HG02571 (cell line): Measurements from ENCODE around the gene METTL1.
"Not testable (repeated sequence)": the region's sequence is repeated elsewhere in the genome, so short reads cannot be mapped to it uniquely, and the experiment has no call there.

Source experiments
- ATAC-seq: cut with Tn5 transposase; IDR thresholded peaks from one replicate; pipeline ENCODE4 v1.9.1; 2021; ENCODE audit warnings: mild to moderate bottlenecking, moderate library complexity; ENCODE audit not compliant: unreplicated experiment

METTL1 gene

GRCh38 chr12:57797933-57798332 lies 26.0 kb upstream of the METTL1 start:
- no peak for ATAC-seq

- ATAC-seq: no peak
These were observed 25.1 kb upstream of the METTL1 start for GRCh38 chr12:57796996-57797395.

DNA sequence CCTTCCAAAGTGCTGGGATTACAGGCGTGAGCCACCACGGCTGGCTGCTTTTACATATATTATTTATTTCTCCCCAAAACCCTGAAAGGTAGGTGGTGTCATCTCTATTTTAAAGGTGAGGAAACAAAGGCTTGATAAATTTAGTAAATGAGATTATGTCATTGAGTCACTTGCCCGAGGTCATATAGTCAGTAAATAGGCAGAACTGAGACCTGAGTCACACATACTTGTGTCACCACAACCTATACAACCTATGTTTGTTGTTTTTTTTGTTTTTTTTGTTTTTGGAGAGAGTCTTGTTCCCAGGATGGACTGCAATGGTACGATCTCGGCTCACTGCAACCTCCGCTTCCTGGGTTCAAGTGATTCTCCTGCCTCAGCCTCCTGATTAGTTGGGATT lies 23.4 kb upstream of the METTL1 start:
- no peak for ATAC-seq

DNA sequence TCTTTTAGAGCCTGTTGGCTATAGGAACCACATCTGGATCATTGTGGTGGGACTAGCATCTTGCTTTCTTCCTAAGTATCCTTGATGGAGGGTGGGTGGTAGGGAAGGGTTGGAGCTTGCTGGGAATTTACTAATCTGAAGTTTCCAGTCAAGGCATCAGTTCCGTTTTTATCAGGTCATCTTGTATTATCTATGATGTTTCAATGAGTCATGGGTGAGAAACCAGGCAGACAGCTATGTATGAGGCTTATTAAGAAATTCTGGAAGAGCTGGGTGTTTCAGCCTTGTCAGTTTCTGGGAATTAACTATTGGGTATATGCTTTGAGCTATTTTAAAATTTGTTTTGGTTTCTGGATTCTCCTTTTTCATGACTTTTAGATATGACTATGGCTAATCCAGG lies 22.0 kb upstream of the METTL1 start:
- no peak for ATAC-seq

- ATAC-seq: no peak
These were observed 12.0 kb upstream of the METTL1 start for GRCh38 chr12:57783861-57784260.

DNA sequence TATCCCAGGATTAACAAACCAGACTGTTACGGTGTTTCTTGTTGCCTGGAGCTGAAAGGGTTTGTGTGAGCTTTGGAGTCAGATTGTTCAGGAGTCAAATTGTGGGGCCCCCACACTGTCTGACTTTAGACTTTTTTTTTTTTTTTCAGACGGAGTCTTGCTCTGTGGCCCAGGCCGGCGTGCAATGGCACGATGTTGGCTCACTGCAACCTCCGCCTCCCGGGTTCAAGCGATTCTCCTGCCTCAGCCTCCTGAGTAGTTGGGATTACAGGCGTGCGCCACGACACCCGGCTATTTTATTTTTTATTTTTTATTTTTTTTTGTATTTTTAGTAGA lies 11.5 kb upstream of the METTL1 start:
- ATAC-seq: no peak

GRCh38 chr12:57782608-57783465 lies 10.9 kb upstream of the METTL1 start, which contains the start of gene TSFM:
Gene TSFM, plus strand, starts transcription at chr12:57782787. Its CDS starts 15 bp downstream, at chr12:57782802.
- peak; percentile 80 for ATAC-seq

GRCh38 chr12:57782243-57782607 lies 10.3 kb upstream of the METTL1 start:
- no peak for ATAC-seq

DNA sequence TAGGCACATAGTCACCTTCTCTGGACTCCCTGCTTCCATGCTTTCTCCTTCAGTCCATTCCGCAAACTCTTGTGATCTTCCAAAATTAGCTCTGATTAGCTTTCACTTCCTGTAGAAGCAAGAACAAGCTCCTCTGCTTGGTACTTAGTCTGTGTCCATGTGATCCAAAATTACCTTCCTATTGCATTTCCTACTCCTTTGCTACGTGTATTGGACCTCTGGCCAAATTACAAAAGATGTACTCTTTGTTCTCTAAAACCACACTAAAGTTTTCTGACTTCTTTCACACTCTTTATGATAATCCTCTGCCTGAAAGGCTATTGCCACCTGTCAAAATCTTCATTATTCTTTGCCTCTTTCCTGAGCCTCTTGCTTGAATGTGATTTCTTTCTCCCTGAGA lies 9.9 kb upstream of the METTL1 start:
- no peak for ATAC-seq

GRCh38 chr12:57781244-57781643 lies 9.3 kb upstream of the METTL1 start:
- ATAC-seq: no peak

DNA sequence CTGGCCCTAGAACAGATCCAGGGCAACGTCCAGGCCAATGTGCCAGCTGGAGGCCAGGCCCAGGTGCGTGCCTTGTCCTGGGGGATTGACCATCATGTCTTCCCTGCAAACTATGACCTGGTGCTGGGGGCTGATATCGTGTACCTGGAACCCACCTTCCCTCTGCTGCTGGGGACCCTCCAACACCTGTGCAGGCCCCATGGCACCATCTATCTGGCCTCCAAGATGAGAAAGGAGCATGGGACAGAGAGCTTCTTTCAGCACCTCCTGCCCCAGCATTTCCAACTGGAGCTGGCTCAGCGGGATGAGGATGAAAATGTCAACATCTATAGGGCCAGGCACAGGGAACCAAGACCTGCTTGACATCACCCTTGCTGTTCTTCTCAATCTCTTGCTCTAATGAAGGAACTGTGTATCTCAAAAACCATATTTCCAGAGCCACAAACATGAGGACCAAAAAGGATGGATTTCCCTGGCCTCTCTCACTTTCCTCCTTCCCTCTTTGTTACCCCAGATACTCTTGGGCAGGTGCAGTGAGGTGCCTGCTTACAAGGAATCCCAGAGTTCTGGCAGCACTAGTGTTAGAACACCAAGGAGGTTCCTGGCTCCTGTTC lies 8.5 kb upstream of the METTL1 start:
- ATAC-seq: no peak

DNA sequence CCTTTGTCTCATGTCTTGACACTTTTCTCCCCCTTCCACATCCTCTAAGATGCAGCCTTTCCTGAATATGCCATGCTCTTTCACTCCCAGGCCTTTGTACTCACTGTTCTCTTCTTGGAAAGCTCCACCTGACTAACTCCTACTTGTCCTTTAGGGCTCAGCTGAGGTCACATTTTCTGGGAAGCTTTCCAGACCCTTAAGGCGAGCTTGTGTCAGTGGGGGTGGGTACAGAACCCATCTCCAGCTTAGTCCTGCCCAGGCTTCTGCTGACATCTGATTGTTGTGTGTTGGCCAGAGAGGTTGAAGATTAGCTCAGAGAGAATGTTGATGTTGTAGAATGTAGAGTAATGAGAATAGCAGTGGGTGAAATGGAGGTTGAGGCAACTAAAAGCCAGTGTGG lies 7.8 kb upstream of the METTL1 start:
- ATAC-seq: no peak

- ATAC-seq: no peak
These were observed 6.0 kb upstream of the METTL1 start for GRCh38 chr12:57777911-57778310.

- ATAC-seq: no peak
These were observed 5.5 kb upstream of the METTL1 start for GRCh38 chr12:57777367-57777766.

DNA sequence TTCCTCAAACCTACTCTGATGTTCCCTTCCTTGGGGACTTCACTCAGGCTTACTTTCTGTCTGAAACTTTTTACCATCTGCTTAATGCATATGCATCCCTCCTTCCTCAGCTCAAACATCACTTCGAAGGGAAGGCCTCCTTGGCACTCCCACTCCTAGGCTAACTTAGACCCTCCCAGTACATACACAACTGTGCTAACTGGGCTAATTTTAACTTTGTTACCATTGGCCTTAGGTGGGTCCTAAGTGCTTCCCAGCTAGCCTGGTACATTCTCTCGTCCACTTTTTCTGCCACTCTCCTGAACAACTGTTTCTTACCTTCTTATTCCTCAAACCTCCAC lies 4.3 kb upstream of the METTL1 start:
- ATAC-seq: no peak

DNA sequence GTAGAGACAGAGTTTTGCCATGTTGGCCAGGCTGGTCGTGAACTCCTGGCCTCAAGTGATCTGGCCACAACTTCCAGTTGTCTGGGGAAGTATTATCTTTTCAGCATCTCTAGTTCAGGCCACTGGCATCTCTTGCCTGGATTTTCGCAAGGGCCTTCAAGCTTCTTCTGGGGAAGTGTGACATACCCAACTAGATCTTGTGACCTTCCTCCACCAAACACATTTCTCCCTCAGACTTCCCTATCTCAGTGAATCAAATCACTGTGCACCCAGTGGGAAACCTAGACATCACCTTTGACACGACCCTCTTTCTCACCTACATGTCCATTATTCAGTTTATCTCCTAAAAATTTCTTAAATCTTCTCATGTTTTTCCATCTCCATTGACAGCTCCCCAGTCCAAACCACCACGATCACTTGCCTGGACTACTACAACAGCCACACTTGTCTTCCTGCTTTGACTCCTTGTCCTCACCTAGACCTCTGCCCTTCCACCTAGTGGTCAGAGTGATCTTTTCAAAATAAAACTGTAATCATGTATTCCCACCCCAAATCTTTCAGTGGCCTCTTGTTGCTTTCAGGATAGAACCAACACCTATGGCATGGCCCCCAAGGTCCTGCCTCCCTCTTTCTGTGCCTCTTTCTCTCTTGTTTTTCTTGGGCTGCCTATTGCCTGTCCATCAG lies 3.8 kb upstream of the METTL1 start:
- ATAC-seq: no peak

DNA sequence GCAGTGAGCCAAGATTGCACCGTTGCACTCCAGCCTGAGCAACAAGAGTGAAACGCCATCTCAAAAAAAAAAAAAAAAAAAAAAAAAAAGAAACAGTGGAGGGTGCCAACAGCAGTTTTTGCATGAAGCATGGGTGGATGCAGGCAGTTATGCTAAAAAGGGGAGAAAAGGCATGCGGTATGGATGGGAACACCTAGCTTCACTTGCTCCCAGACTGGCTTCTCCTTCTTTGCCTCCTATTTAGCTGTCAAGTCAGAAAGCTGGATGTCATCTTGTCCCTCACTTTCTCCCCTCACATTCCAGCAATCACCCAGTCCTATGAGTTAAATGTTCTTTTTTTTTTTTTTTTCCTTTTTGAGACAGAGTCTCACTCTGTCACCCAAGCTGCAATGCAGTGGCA lies 3.1 kb upstream of the METTL1 start:
- no peak for ATAC-seq

- ATAC-seq: not testable (repeated sequence)
These were observed 2.7 kb upstream of the METTL1 start for GRCh38 chr12:57774634-57775033.

DNA sequence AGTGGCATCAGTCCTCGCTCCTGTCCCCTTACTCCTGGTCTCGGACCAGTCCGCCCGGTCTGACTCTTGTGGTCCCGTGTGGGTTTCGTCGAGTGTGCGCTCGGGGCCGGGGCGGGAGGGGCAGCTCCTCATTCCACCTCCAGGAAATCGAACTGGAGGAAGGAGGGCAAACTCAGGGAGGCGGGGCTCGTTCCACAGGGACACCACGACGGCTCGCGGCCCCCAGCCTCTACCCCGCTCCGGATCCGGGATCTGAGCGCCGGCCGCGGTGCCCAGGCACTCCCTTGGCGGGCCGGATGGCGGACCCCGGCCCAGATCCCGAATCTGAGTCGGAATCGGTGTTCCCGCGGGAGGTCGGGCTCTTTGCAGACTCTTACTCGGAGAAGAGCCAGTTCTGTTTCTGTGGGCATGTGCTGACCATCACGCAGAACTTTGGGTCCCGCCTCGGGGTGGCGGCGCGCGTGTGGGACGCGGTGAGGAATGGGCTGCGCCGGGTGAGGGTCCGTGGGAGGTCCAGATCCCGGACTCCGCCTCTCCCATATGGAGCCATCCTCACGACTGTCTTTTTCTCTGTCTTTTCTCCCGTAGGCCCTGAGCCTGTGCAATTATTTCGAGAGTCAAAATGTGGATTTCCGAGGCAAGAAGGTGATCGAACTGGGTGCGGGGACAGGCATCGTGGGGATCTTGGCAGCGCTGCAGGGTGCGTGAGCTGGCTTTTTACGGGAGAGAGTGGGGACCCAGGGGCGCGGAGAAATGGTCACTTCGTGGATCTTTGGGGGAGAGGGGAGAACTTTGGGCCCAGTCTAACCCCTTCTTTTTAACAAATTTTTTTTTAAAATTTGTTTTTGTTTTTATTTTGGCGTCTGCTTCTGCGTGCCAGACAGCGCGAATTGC lies 771 bp upstream of the METTL1 start, which contains the start of gene EEF1AKMT3:
Gene EEF1AKMT3, plus strand, starts transcription at position 186 of the 894 bp plus-strand sequence. Its CDS starts 111 bp downstream, at position 297.
- no peak for ATAC-seq

DNA sequence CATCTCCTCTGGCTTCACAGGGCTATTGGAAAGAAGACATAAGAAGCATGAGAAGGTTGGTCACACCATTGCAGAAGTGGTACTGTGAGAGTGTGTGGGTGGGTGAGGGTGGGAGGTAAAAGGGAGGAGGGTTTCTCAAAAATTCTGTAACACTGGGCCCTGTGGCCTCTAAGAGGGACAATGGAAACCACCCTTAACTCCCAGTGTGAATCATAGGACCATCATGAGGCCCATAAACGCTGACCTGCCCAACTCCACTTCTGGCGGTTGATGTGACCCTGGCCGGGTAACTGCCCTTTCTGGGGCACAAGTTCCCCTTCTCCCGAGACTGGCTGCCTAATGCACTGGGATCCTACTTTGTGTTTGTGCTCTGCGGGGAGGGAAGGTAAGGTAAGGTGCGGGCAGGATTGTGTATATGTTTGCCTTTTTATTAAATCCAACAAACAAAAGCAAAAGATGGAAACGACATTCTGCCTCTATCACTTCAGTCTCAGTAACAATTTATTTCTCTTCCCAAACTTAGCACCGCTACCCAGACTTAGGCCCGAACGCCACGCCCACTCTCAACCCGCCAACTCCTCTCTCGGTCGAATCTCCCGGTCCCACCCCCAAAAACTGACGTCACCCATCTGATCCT lies 551 bp downstream of the METTL1 start:
- ATAC-seq: peak; percentile 59

GRCh38 chr12:57770734-57771133 lies 1.2 kb downstream of the METTL1 start:
- ATAC-seq: no peak
